SHP77 (cell line): ENCODE data around the gene CAPZB.

ENCODE experiments used
- DNase-seq, 2 experiments: peaks; one replicate each; lab custom pipeline; 2025; lab: John Stamatoyannopoulos, UW

Gene CAPZB

DNA sequence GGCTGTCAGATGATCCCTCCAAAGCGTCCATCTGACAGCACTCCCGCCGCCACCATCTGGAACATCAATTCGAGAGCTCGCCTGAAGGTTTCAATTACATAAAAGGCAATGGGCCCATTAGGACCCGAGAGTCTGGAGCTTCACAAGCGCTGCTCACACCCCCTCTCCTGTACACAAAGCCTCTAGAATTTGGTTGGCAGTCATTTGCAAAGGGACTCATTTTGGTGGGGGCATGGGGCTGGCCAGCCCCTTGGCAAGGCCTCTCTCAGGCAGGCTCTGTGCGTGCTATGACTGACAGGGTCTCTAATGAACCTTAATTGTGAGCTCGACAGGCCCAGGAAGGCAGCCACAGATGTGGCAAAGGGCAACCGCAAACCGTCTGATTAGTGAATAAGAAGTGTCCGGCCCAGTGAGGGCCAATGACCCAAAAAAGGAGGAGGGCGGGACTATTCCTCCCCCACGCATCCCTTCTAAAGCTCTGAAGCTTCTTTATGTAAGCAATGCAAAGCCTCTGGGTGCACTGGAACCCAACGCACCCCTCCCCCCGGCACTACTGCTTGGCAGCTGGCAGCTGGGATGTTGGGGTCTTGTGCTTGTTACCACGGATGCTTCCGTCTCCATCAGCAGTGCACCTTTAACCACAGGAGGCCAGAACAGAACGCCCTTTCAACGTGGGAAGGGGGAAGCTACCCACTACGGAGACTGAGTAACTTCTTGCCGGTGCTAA, 79.4 kb downstream of the CAPZB start:
- no peak for DNase-seq

GRCh38 chr1:19405195-19405760, 80.1 kb downstream of the CAPZB start:
- DNase-seq = peak in 1 of 2 experiments; percentile 10

- no peak for DNase-seq
Measured at GRCh38 chr1:19404748-19405147, 80.6 kb downstream of the CAPZB start.

- no peak for DNase-seq
Measured at GRCh38 chr1:19403256-19403655, 82.1 kb downstream of the CAPZB start.

- no peak for DNase-seq
Measured at GRCh38 chr1:19402031-19402813, 83.1 kb downstream of the CAPZB start.

GRCh38 chr1:19401535-19401889, 83.8 kb downstream of the CAPZB start:
- DNase-seq = no peak

DNA sequence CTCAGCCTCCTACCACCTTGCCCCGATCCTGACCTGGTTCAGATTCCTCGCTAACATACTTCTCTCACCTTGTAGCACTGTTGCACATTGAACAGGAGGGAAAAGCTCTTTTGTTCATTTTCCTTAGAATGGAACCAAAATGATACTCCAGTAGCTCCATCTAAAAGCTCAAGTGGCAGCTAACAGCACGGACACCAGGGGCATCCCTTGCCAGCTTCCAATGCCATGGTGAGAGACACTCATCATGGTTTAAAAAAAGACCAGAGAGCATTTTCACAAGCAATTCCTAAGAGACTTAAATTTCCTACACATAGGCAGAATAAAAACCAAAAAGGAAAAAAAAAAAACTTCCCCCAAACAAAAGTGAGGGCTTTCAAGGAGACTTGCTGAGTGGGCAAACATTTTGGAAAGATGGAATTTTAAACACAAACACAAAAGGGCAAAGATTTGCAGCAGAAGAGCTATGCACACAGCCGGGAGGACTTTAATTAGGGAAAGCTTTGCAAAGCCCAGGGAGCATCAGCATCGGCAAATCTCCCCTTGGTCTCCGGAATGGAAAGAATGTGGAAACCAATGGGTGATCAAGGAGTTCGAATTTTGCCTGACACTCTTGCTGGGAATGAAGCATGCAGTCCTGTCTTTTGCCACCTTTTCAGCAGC, 84.3 kb downstream of the CAPZB start:
- DNase-seq = no peak

DNA sequence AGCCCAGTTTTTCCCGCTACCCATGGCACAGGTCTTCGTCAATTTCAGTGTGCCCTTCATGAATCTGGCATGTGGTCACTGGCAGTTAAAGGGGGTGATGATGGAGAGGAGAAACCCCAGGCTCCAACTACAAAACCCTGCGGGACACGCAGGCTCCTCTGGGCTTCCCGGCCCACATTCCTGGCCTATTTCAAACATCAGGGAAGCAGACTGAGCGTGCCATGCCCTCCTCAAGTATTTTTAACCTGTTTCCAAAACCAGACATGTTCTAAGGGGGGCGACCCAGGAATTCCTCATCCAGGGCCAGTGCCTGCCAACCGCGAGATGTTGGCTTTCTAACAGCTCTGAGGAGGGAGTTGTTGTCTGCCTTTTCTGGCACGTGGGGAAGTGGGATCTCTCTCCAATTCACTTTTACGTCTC, 85.1 kb downstream of the CAPZB start:
- no peak for DNase-seq

- DNase-seq = no peak
Measured at GRCh38 chr1:19398309-19398760, 87.0 kb downstream of the CAPZB start.

GRCh38 chr1:19397217-19397945, 88.0 kb downstream of the CAPZB start:
- DNase-seq = no peak

DNA sequence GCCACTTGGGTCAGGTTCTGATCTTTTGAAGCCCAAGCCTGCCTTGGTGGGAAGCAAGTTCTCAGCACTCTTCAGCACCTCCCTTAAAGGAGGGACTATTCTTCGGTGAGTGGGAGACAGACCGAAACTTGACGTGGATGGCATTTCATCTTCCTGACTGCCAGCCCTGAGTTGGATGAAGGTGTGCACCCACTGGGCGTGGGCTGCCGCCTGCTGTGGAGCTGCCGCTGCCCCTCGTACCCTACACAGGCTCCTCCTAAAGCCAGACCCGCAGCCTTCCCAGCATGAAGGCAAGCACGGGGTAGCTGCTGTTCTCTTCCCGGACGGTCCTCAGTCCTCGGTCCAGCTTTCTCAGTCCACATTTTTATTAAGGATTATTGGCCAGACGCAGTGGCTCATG, 89.1 kb downstream of the CAPZB start:
- no peak for DNase-seq

DNA sequence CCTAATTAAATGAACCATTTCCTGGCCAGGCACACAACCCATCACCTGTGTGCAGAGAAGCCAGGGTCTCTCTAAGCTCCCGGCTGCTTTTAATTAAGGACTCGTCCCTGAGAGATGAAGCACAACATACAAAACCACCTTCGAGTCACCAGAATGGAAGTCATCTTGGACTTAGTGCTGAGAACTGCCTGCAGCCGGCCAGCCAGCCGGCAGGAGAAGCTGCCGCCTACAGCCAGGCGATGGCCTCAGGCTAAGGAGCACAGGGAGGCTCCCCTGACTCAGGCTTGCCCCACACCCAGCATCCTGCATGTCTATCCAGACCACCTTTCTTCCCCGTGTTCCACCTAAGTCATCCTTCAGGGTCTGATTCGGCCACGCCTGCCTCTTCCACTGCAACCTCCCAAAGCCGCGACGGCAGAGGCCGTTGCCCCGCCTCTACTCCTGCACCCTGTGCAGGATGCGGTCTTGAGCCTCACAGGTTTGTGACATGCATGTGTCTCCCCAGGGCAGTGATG, 89.6 kb downstream of the CAPZB start:
- no peak for DNase-seq

DNA sequence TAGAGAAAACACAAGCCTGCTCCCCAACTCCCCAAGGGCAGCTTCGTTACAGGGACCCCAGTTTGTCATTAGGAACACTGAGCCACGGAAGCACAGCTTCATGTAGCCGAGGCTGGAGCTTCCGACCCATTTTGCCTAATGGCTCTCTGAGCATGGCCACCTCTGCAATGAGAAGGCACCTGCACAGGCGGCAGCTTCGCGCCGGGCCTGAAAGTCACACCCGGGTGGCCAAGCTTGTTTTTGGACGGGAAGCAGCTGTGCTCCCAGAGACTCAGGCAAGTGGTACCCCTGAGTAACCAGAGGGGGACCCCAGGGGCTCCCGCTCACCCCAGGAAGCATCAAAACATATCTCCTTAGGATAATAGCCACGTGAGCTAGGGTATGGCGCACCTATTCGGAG, 92.3 kb downstream of the CAPZB start:
- DNase-seq = no peak

DNA sequence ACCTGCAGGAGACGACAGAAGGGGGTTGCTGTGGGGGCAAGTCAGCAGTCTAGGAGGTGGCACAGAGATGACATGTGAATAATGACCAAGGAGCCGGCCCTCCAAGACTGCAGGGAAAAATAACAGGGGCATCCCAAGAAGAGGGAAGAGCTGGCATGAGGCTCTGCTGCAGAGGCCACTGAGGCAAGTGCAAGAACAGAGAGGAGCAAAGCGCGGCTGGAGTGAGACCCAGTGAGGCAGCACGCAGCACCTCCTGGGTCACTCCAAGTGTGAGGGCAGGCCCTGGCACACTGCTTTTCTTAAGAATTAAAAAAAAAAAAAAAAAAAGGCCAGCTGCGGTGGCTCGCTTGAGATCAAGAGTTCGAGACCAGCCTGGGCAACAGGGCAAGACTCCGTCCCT, 93.1 kb downstream of the CAPZB start:
- no peak for DNase-seq

DNA sequence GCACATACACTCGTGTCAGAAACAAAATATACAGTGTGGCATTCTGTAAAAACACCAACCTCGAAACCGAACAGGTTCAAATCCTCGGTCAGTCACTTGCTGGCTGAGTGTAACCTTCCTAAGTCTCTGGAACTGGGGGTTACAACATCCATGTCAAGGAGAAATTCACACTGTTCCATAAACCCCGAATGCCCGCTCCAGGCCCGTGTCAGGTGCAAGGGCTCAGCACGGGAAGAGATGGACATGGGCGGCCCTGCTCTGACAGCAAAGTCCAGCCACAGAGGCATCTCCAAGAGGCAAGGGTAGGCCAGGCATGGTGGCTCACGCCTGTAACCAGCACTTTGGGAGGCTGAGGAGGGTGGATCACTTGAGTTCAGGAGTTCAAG, 93.8 kb downstream of the CAPZB start:
- no peak for DNase-seq

GRCh38 chr1:19390901-19391595, 94.3 kb downstream of the CAPZB start:
- DNase-seq = peak; percentile 22 to 23

- no peak for DNase-seq
Measured at GRCh38 chr1:19390166-19390850, 95.0 kb downstream of the CAPZB start.

DNA sequence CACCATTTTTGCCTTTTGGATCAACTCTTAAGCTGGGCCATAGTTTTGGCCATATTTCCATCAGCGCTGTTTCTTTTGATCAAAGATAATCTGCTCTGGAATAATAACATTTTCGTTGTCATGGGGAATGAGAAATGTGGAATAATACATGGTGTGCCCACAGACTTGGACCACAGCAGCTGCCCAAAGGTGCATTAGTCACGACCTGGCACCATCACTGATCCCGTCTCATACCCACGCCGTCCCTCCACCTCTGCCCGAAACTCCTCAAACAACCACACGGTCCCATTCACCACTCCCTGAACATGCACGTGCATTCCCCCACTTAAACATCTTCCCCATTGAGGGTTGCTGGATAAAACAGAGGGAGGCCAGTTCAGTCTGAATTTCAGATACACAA, 96.4 kb downstream of the CAPZB start:
- DNase-seq = no peak

GRCh38 chr1:19387045-19387467, 98.3 kb downstream of the CAPZB start:
- no peak for DNase-seq

- DNase-seq = no peak
Measured at GRCh38 chr1:19385869-19386591, 99.3 kb downstream of the CAPZB start.
